Tibial nerve (tissue), 4 donors: Measurements from ENCODE around the gene POLK. TPM values are rescaled to one million over a fixed set of nuclear protein-coding genes. Genes with fewer than 3 reads are reported as not detected.

Experiments used
- DNase-seq, 2 donors: peaks; one replicate each; pipeline ENCODE4 v3.0.0-alpha.2; 2019; ENCODE audit warnings: low spot score in 2 of 2
- H3K27ac ChIP-seq, 4 donors: fragments of 200-600 bp; sonication (generic) in 3 of 4; one replicate each; pipeline ENCODE4 v1.5.1; 2017 to 2019; ENCODE audit warnings: mild to moderate bottlenecking in 1 of 4
- H3K27me3 ChIP-seq, 2 donors: fragments of 200-600 bp; sonication (generic) in 1 of 2; one replicate each; pipeline versions ENCODE4 v1.5.1 to v1.6.0; 2017 to 2019
- H3K36me3 ChIP-seq, 3 donors: fragments of 200-600 bp; sonication (generic); one replicate each; pipeline ENCODE4 v1.5.1; 2018 to 2019
- H3K4me1 ChIP-seq, 4 donors: fragments of 200-600 bp; sonication (generic) in 3 of 4; one replicate each; pipeline ENCODE4 v1.5.1; 2017 to 2019
- H3K4me3 ChIP-seq, 4 donors: fragments of 200-600 bp; sonication (generic) in 3 of 4; one replicate each; pipeline ENCODE4 v1.5.1; 2017 to 2019; ENCODE audit warnings: mild to moderate bottlenecking in 1 of 4, moderate library complexity in 1 of 4
- H3K9me3 ChIP-seq, 4 donors: fragments of 200-600 bp; sonication (generic) in 3 of 4; one replicate each; pipeline ENCODE4 v1.5.1; 2017 to 2019
- CTCF ChIP-seq, 5 experiments: fragments of 200-600 bp in 3 of 5; fragments of 450-650 bp in 2 of 5; sonication (generic) in 3 of 5; IDR thresholded peaks; one replicate each; pipeline ENCODE4 v1.5.1; 2016 to 2019; ENCODE audit warnings: antibody characterized with exemption in 5 of 5, mild to moderate bottlenecking in 3 of 5, moderate library complexity in 2 of 5
- EP300 ChIP-seq, 2 donors: sonication (generic); formaldehyde crosslinking; IDR thresholded peaks; one replicate each; pipeline ENCODE4 v1.6.1; 2017; ENCODE audit warnings: antibody characterized with exemption in 2 of 2, mild to moderate bottlenecking in 1 of 2
- POLR2A ChIP-seq, 2 donors: fragments of 450-650 bp; IDR thresholded peaks; one replicate each; pipeline ENCODE4 v1.6.1; 2017; ENCODE audit warnings: antibody characterized with exemption in 2 of 2, mild to moderate bottlenecking in 2 of 2, moderate library complexity in 2 of 2
- WGBS, 2 donors: methylation state at CpG; one replicate each; pipeline ENCODE4 v1.1.5; 2018; 5-methylcytosine and 5-hydroxymethylcytosine counted together
- small RNA-seq: library from RNA; depleted of rRNA; stranded (forward); fragments of <200 nt; gene quantifications from one replicate; pipeline ENCODE3, GENCODE V24; 2016
- total RNA-seq, 4 donors: library from RNA; depleted of rRNA; stranded (reverse); fragments of >200 nt; gene quantifications; one replicate each; pipeline ENCODE4 v1.1.0, GENCODE V29; 2016

The POLK gene
- total RNA-seq, 4 donors from 2014 or later: 48.6 to 58.8 (median 56.2) TPM

- Histone ChIP-seq H3K36me3 (no peaks in the 10 kb centered on the region), H3K27ac (no peak overlapping the region), H3K9me3 (no peaks in the 10 kb centered on the region), H3K4me3 (no peak overlapping the region), H3K4me1 (no peaks in the 10 kb centered on the region), H3K27me3 (no peaks in the 10 kb centered on the region)
- 78 to 86% methylated on average over 3 of the region's 3 CpGs for WGBS, 2 donors
- no peak for DNase-seq
- TF ChIP-seq POLR2A (IDR thresholded peaks at IDR 0.05) (no peak), CTCF (IDR thresholded peaks at IDR 0.05) (no peak), EP300 (IDR thresholded peaks at IDR 0.05) (no peak)
Observed at GRCh38 chr5:75639535-75640311, 128.0 kb downstream of the POLK start.

- no peak overlapping the region for H3K27ac ChIP-seq
- no peak for DNase-seq
- H3K4me3 ChIP-seq: no peak overlapping the region
- H3K27me3 ChIP-seq: no peaks in the 10 kb centered on the region
- no peak for TF ChIP-seq EP300 (IDR thresholded peaks at IDR 0.05)
- no peak for TF ChIP-seq CTCF (IDR thresholded peaks at IDR 0.05)
- TF ChIP-seq POLR2A (IDR thresholded peaks at IDR 0.05): no peak
- no peaks in the 10 kb centered on the region for H3K36me3 ChIP-seq
- no peaks in the 10 kb centered on the region for H3K9me3 ChIP-seq
- no peaks in the 10 kb centered on the region for H3K4me1 ChIP-seq
Observed at GRCh38 chr5:75640395-75640794, 128.7 kb downstream of the POLK start.

- Histone ChIP-seq H3K27ac (no peak overlapping the region), H3K36me3 (no peaks in the 10 kb centered on the region), H3K4me1 (no peaks in the 10 kb centered on the region), H3K27me3 (no peaks in the 10 kb centered on the region), H3K9me3 (no peaks in the 10 kb centered on the region), H3K4me3 (no peak overlapping the region)
- 52 to 60% methylated on average over 2 of the region's 2 CpGs for WGBS, 2 donors
- TF ChIP-seq EP300 (IDR thresholded peaks at IDR 0.05): no peak
- no peak for TF ChIP-seq POLR2A (IDR thresholded peaks at IDR 0.05)
- no peak for TF ChIP-seq CTCF (IDR thresholded peaks at IDR 0.05)
- DNase-seq: no peak
Observed at GRCh38 chr5:75640826-75641225, 129.1 kb downstream of the POLK start.

- Histone ChIP-seq H3K27me3 (no peaks in the 10 kb centered on the region), H3K36me3 (no peaks in the 10 kb centered on the region), H3K4me3 (no peak overlapping the region), H3K9me3 (no peaks in the 10 kb centered on the region), H3K4me1 (no peaks in the 10 kb centered on the region), H3K27ac (no peak overlapping the region)
- TF ChIP-seq POLR2A (IDR thresholded peaks at IDR 0.05) (no peak), CTCF (IDR thresholded peaks at IDR 0.05) (no peak), EP300 (IDR thresholded peaks at IDR 0.05) (no peak)
- no peak for DNase-seq
- 73 to 93% methylated on average over 2 of the region's 2 CpGs for WGBS, 2 donors
Observed at GRCh38 chr5:75648712-75649111, 137.0 kb downstream of the POLK start.

Small RNAs within 50 kb of the gene (small RNA-seq; reads per million reads assigned to genes)
- not detected for gene RNU7-175P

Other genes with a start within 250 kb of the POLK start
- 10 to 100 TPM; 11.4 to 54.4 (median 18.2) TPM for gene HMGCR, start 174.7 kb upstream of the POLK start, total RNA-seq
- gene CERT1, start 262 bp upstream of the POLK start, total RNA-seq: 10 to 100 TPM; 36.1 to 42.3 (median 39.0) TPM
- gene ANKDD1B, start 99.6 kb downstream of the POLK start, total RNA-seq: 1 to 10 TPM in 3 of 4 donors, under 1 TPM in 1; 0.63 to 3.9 (median 1.3) TPM
- 10 to 100 TPM; 11.4 to 39.9 (median 15.0) TPM for gene POC5, start 205.5 kb downstream of the POLK start, total RNA-seq